Esophagus squamous epithelium (tissue), 5 donors: ENCODE results near the gene NUDT12. TPM values are rescaled to one million over a fixed set of nuclear protein-coding genes. Genes with fewer than 3 reads are reported as not detected.

ENCODE experiments used
- DNase-seq: peaks from one replicate; lab custom pipeline; 2025; lab: John Stamatoyannopoulos, UW
- H3K27ac ChIP-seq, 4 donors: fragments of 200-600 bp; sonication (generic); one replicate each; pipeline ENCODE4 v1.5.1; 2016 to 2019; ENCODE audit warnings: mild to moderate bottlenecking in 1 of 4
- H3K27me3 ChIP-seq, 4 donors: fragments of 200-600 bp; sonication (generic); 1 replicate in 3 of 4; 2 replicates in 1 of 4; pipeline versions ENCODE4 v1.5.1 to v1.6.0; 2017 to 2021; ENCODE audit warnings: antibody characterized with exemption in 1 of 4
- H3K36me3 ChIP-seq, 3 donors: fragments of 200-600 bp; sonication (generic); one replicate each; pipeline ENCODE4 v1.5.1; 2016 to 2019
- H3K4me1 ChIP-seq, 3 donors: fragments of 200-600 bp; sonication (generic); one replicate each; pipeline ENCODE4 v1.5.1; 2017 to 2019
- H3K4me3 ChIP-seq, 4 donors: fragments of 200-600 bp; sonication (generic); 1 replicate in 3 of 4; 2 replicates in 1 of 4; pipeline ENCODE4 v1.5.1; 2016 to 2019; ENCODE audit warnings: mild to moderate bottlenecking in 2 of 4, moderate library complexity in 1 of 4
- H3K9me3 ChIP-seq, 3 donors: fragments of 200-600 bp; sonication (generic); one replicate each; pipeline ENCODE4 v1.5.1; 2016 to 2019
- POLR2A ChIP-seq, 4 donors: fragments of 450-650 bp; IDR thresholded peaks; one replicate each; pipeline ENCODE4 v1.6.1; 2017; ENCODE audit warnings: antibody characterized with exemption in 4 of 4, mild to moderate bottlenecking in 4 of 4, moderate library complexity in 3 of 4
- WGBS, 2 donors: methylation state at CpG; one replicate each; pipeline ENCODE4 v1.1.5; 2018; 5-methylcytosine and 5-hydroxymethylcytosine counted together
- intact Hi-C: fragments of 100-400 bp; cut with DNase I; formaldehyde crosslinking; loops from one replicate; pipeline ENCODE4 v1.15.0; 2022
- total RNA-seq, 4 donors: library from RNA; depleted of rRNA; stranded (reverse); fragments of >200 nt; gene quantifications; one replicate each; pipeline ENCODE4 v1.1.0, GENCODE V29; 2016
- TF ChIP-seq, protein P1 (sequence below), 6 experiments: fragments of 450-650 bp in 4 of 6; fragments of 200-600 bp in 2 of 6; sonication (generic) in 2 of 6; IDR thresholded peaks; one replicate each; pipeline ENCODE4 v1.5.1; 2016 to 2019; ENCODE audit warnings: antibody characterized with exemption in 6 of 6, mild to moderate bottlenecking in 4 of 6, moderate library complexity in 4 of 6
- donor health status: DM: yes; HTN: yes; CAD: no.

NUDT12 gene
- total RNA-seq = 10 to 100 TPM in 2 of 4 donors, 1 to 10 TPM in 2; 6.8 to 12.3 (median 9.9) TPM

DNA sequence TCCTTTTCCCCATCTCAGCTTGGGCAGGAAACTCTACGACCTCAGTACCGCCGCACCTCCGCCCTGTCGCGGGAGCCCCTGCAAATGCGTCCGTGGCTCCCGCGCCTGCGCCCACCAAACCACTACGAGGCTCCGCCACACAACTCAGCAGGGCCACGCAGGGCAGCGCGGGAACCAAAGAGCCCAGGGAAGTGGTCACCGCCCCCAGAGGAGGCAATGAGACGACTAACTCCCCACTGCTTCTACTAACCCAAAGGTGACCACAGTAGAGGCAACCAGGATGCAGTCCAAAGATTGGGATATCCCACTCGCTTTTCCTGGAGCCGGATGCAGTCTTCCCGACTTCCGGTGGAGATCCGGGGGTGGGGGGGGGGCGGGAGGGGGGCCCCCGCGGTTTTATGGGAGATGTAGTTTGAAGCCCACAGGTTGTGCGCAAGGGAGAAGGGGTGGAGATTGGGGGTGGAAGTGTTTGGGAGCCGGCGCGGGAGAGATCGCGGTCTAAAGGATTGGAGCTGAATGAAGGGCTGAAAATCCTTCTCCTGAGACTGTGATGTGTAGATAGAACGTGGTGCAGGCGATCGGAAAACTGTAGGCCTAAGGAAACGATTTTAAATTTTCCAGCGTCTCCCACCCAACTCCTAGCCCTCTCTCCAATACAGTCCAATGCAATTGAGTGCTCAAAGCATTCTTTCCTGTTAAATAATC is at the start of gene NUDT12:
Gene NUDT12, minus strand, starts transcription at position 337 of the 705 bp plus-strand sequence. CDS start 2,541 bp downstream, outside the sequence.
- H3K4me3 ChIP-seq = peak within 1 kb of the TSS; percentile 75 to 87 (median 80)
- peaks cover 0 to 3% (median 0%) of the 10 kb centered on the region in 4 donors for H3K27me3 ChIP-seq
- peaks cover 0 to 16% (median 0%) of the 10 kb centered on the region in 3 donors for H3K36me3 ChIP-seq
- intact Hi-C loops = no loop called here
- peak in 1 of 4 donors; percentile 26 for TF ChIP-seq POLR2A (IDR thresholded peaks at IDR 0.05)
- TF ChIP-seq, protein P1, sequence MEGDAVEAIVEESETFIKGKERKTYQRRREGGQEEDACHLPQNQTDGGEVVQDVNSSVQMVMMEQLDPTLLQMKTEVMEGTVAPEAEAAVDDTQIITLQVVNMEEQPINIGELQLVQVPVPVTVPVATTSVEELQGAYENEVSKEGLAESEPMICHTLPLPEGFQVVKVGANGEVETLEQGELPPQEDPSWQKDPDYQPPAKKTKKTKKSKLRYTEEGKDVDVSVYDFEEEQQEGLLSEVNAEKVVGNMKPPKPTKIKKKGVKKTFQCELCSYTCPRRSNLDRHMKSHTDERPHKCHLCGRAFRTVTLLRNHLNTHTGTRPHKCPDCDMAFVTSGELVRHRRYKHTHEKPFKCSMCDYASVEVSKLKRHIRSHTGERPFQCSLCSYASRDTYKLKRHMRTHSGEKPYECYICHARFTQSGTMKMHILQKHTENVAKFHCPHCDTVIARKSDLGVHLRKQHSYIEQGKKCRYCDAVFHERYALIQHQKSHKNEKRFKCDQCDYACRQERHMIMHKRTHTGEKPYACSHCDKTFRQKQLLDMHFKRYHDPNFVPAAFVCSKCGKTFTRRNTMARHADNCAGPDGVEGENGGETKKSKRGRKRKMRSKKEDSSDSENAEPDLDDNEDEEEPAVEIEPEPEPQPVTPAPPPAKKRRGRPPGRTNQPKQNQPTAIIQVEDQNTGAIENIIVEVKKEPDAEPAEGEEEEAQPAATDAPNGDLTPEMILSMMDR (IDR thresholded peaks at IDR 0.05) = no peak
- 4 to 16% methylated on average over 17 to 23 of the region's 37 CpGs for WGBS, 2 donors
- no peaks in the 10 kb centered on the region for H3K9me3 ChIP-seq
- DNase-seq = no peak
- peaks cover 0 to 15% (median 0%) of the 10 kb centered on the region in 3 donors for H3K4me1 ChIP-seq
- H3K27ac ChIP-seq = peak within 1 kb of the TSS; percentile 81 to 88 (median 88)

DNA sequence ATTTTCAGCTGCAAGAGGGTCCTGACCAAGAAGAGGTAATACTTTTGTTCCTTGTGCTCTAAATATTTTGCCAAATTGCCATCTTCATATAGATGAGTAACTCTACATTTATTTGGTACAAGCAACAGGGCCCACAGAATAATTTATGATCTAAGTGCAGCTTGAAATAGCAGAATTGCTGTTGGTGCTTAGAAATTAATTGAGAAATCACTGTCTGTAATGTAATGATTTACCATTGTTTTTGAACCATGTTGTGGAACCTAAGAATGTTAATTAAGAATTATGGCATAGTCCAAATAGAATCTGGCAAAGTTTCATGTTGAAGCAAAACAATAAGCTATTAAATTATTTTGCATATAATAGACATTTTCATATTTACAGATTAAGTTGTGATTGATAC is 44.8 kb upstream of the NUDT12 start:
- Histone ChIP-seq H3K36me3 (no peaks in the 10 kb centered on the region), H3K9me3 (no peaks in the 10 kb centered on the region), H3K4me3 (no peak overlapping the region), H3K4me1 (no peaks in the 10 kb centered on the region), H3K27me3 (no peaks in the 10 kb centered on the region), H3K27ac (no peak overlapping the region)
- TF ChIP-seq, protein P1 (IDR thresholded peaks at IDR 0.05) = no peak
- no peak for TF ChIP-seq POLR2A (IDR thresholded peaks at IDR 0.05)
- intact Hi-C loops = no loop called here
- no peak for DNase-seq

DNA sequence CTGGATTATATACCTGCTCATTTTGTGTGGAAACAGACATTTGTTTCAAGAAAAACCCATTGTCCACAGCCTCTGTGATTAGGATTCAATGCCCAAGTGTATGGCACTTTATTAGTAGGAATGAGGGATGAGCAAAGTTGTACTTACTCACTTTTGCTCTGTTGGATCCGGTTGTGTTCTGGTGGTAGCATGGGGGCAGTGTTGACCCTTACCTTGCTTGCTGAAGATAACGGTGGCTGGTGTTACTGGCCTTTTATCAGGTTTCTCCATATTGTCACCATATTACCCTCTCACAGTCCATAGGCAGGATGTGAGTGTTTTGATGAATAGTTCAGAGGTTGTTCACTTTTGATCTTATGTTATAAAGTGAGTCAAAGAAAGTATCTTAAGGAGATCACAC is 42.7 kb upstream of the NUDT12 start:
- WGBS, 2 donors = 95% methylated on average over 2 of the region's 2 CpGs
- H3K4me1 ChIP-seq = no peaks in the 10 kb centered on the region
- H3K36me3 ChIP-seq = no peaks in the 10 kb centered on the region
- no peak for DNase-seq
- no peaks in the 10 kb centered on the region for H3K27me3 ChIP-seq
- H3K9me3 ChIP-seq = no peaks in the 10 kb centered on the region
- intact Hi-C loops = no loop called here
- no peak overlapping the region for H3K27ac ChIP-seq
- TF ChIP-seq, protein P1 (IDR thresholded peaks at IDR 0.05) = no peak
- TF ChIP-seq POLR2A (IDR thresholded peaks at IDR 0.05) = no peak
- no peak overlapping the region for H3K4me3 ChIP-seq

DNA sequence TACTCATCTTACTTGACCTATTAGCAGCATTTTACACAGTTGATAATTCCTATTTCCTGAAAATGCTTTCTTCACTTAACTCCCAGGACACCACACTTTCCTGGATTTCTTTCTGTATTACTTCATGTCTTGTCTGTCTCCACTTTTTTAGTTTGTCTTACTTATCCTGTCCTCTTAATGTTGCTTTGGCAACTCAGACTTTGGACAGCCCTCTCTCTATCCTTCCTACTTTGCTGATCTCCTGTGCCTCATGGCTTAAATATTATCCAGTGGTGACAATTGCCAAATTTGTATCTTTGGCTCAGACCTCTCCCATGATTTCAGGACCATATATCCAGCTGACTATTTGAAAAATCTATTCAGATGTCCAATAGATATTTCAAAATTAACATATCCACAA is 39.8 kb upstream of the NUDT12 start:
- TF ChIP-seq POLR2A (IDR thresholded peaks at IDR 0.05) = no peak
- TF ChIP-seq, protein P1 (IDR thresholded peaks at IDR 0.05) = no peak

DNA sequence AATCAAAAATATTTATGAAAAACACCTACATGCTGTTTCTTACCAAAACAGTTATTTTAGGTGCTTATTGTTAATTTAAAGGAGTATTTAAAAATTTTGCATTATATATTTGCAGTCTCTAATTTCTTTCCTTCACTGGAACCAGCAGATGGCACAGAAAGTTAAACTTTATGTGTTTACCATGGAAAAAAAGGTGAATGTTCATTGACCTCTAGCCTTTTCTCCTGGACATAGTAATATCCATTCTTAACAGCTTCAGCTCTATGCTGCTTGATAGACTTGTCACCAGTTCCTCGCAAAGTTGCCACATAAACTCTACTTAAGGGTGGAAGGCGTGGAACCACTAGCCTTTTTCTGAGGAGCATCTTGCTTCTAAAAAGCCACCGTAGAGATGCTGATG is 38.7 kb upstream of the NUDT12 start:
- Histone ChIP-seq H3K27me3 (no peaks in the 10 kb centered on the region), H3K9me3 (no peaks in the 10 kb centered on the region), H3K4me3 (no peak overlapping the region), H3K4me1 (no peaks in the 10 kb centered on the region), H3K36me3 (no peaks in the 10 kb centered on the region), H3K27ac (no peak overlapping the region)
- intact Hi-C loops = no loop called here
- no peak for DNase-seq
- WGBS, 2 donors = 82 to 89% methylated on average over 3 of the region's 3 CpGs
- TF ChIP-seq, protein P1 (IDR thresholded peaks at IDR 0.05) = no peak
- no peak for TF ChIP-seq POLR2A (IDR thresholded peaks at IDR 0.05)

More for the DNA sequence above, 39.8 kb upstream of the NUDT12 start:
- Histone ChIP-seq H3K4me1 (no peaks in the 10 kb centered on the region), H3K27me3 (no peaks in the 10 kb centered on the region), H3K27ac (no peak overlapping the region), H3K36me3 (no peaks in the 10 kb centered on the region), H3K4me3 (no peak overlapping the region), H3K9me3 (no peaks in the 10 kb centered on the region)
- intact Hi-C loops = no loop called here
- no peak for DNase-seq
